Adrenal gland (tissue), 12 donors: ENCODE results near the gene ANK3. TPM values are rescaled to one million over a fixed set of nuclear protein-coding genes. Genes with fewer than 3 reads are reported as not detected.

ENCODE experiments used
- DNase-seq, 7 donors: peaks; one replicate each; pipeline ENCODE4 v3.0.0-alpha.2; 2019 to 2020
- H3K27ac ChIP-seq, 5 donors: fragments of 200-600 bp; sonication (generic) in 4 of 5; 1 replicate in 3 of 5; 2 replicates in 2 of 5; pipeline versions ENCODE4 v1.5.1 to v1.8.0; 2016 to 2020; ENCODE audit warnings: mild to moderate bottlenecking in 1 of 5
- H3K27me3 ChIP-seq: fragments of 200-600 bp; 2 replicates; pipeline ENCODE4 v1.8.0; 2021
- H3K36me3 ChIP-seq, 2 donors: fragments of 200-600 bp; replicated peaks in 1 of 2; 1 replicate in 1 of 2; 2 replicates in 1 of 2; pipeline versions ENCODE4 v1.5.1 to v1.8.0; 2018 to 2022
- H3K4me1 ChIP-seq, 2 donors: fragments of 200-600 bp; replicated peaks in 1 of 2; 1 replicate in 1 of 2; 2 replicates in 1 of 2; pipeline versions ENCODE4 v1.5.1 to v1.8.0; 2018 to 2021
- H3K4me3 ChIP-seq, 4 donors: fragments of 200-600 bp; sonication (generic) in 3 of 4; one replicate each; pipeline ENCODE4 v1.5.1; 2016 to 2018
- H3K9me3 ChIP-seq, 3 donors: fragments of 200-600 bp; sonication (generic) in 1 of 3; replicated peaks in 1 of 3; 1 replicate in 2 of 3; 2 replicates in 1 of 3; pipeline versions ENCODE4 v1.5.1 to v1.8.0; 2016 to 2021
- POLR2A ChIP-seq, 2 donors: fragments of 450-650 bp; IDR thresholded peaks; one replicate each; pipeline ENCODE4 v1.6.1; 2017; ENCODE audit warnings: antibody characterized with exemption in 2 of 2, mild to moderate bottlenecking in 2 of 2, moderate library complexity in 1 of 2
- WGBS, 4 donors: extraction: QIAGEN DNeasy Blood & Tissue Kit in 2 of 4; methylation state at CpG; one replicate each; pipeline versions ENCODE4 v1.1.5 to v1.1.7; 2013 to 2017; 5-methylcytosine and 5-hydroxymethylcytosine counted together
- intact Hi-C, 2 donors: fragments of 100-400 bp; cut with DNase I; formaldehyde crosslinking; loops; one replicate each; pipeline versions ENCODE4 v1.14.1 to v1.15.0; 2022 to 2023
- polyA plus RNA-seq, 3 donors: library from polyadenylated mRNA; stranded (reverse); fragments of 200-250 nt in 2 of 3; fragments of 350-450 nt in 1 of 3; fragmentation: Illumina TruSeq in 1 of 3; extraction: RNeasy Lipid Tissue Mini Kit (QIAGEN cat#74804) in 1 of 3; gene quantifications; one replicate each; pipeline ENCODE4 v1.2.3, GENCODE V29; 2013 to 2014
- total RNA-seq, 9 donors: library from RNA; depleted of rRNA in 4 of 9; stranded (reverse); fragments of >200 nt in 4 of 9; fragments of 120-200 nt in 1 of 9; fragmentation: NEBNext Ultra II Directional in 1 of 9; extraction: Animal tissue kit (Norgen Biotek cat#: 25700) in 1 of 9; gene quantifications; one replicate each; pipeline versions ENCODE4 v1.1.0 to v1.2.4, GENCODE V29; 2013 to 2023
- TF ChIP-seq, protein P1 (sequence below), 6 experiments: fragments of 450-650 bp in 4 of 6; fragments of 200-600 bp in 2 of 6; sonication (generic) in 1 of 6; IDR thresholded peaks; 1 replicate in 5 of 6; 2 replicates in 1 of 6; pipeline versions ENCODE4 v1.5.1 to v1.8.0; 2016 to 2021; ENCODE audit warnings: antibody characterized with exemption in 6 of 6, mild to moderate bottlenecking in 2 of 6, moderate library complexity in 1 of 6
- donor health status: healthy with polysubstance abuse.
- donor health status: Bipolar disorder and iron deficiency.
- donor health status: DM: yes; HTN: yes; CAD: no.
- donor health status: DM: no; HTN: no; CAD: no.
- donor health status: DM: no; HTN: no; CAD: no.
- donor health status: DM: yes; HTN: yes; CAD: no.

ANK3 gene
- total and polyA plus RNA-seq, 12 donors, result 2.6 to 48.1 (median 15.2) TPM

DNA sequence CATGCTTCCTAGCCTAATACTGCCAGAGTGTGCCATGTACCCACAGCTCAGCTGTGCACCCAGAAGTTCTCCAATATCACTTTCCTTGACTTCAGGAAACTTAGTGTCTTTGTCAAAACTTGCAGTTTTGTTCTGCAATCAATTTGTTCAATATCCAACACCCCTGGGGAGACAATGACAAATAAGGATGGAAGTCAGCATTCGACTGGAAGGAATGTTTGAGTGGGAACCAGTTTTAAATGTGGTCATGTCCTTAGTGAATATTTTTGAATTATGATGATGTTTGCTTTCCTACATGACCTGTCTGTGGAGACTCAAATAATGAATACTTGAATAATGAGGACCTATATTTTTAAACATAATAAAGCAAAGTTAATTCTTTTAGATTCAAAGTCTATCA lies 112.0 kb downstream of the ANK3 start:
- no peak overlapping the region for H3K4me3 ChIP-seq
- WGBS, 4 donors, result 65 to 79% (median 73%) methylated on average over 1 of the region's 1 CpG
- intact Hi-C loops, result no loop called here
- TF ChIP-seq, protein P1, sequence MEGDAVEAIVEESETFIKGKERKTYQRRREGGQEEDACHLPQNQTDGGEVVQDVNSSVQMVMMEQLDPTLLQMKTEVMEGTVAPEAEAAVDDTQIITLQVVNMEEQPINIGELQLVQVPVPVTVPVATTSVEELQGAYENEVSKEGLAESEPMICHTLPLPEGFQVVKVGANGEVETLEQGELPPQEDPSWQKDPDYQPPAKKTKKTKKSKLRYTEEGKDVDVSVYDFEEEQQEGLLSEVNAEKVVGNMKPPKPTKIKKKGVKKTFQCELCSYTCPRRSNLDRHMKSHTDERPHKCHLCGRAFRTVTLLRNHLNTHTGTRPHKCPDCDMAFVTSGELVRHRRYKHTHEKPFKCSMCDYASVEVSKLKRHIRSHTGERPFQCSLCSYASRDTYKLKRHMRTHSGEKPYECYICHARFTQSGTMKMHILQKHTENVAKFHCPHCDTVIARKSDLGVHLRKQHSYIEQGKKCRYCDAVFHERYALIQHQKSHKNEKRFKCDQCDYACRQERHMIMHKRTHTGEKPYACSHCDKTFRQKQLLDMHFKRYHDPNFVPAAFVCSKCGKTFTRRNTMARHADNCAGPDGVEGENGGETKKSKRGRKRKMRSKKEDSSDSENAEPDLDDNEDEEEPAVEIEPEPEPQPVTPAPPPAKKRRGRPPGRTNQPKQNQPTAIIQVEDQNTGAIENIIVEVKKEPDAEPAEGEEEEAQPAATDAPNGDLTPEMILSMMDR (IDR thresholded peaks at IDR 0.05), result no peak
- no peak for TF ChIP-seq POLR2A (IDR thresholded peaks at IDR 0.05)
- no peaks in the 10 kb centered on the region for H3K4me1 ChIP-seq
- no peaks in the 10 kb centered on the region for H3K27me3 ChIP-seq
- no peaks in the 10 kb centered on the region for H3K36me3 ChIP-seq
- no peak for DNase-seq
- no peaks in the 10 kb centered on the region for H3K9me3 ChIP-seq
- H3K27ac ChIP-seq, result no peak overlapping the region

DNA sequence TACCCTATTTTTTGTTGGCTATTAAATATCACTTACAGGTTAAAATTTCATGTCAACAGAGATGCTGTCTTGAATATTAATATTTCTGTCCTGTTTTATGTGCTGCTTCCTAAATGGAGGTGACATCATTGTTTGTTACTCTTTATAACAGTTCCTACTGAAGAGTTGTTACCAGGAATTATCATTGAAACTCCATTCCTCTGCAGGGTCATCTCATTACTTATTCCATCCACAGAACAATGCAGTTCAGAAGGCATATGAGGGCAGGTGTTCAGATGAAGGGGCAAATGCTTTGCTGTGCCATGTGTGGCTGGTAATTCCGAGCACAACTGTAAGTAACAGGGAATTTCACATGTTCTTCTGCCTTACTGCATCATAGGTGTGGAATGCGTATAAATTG lies 113.4 kb downstream of the ANK3 start:
- H3K9me3 ChIP-seq, result no peaks in the 10 kb centered on the region
- H3K27ac ChIP-seq, result no peak overlapping the region
- intact Hi-C loops, result no loop called here
- no peaks in the 10 kb centered on the region for H3K4me1 ChIP-seq
- no peaks in the 10 kb centered on the region for H3K27me3 ChIP-seq
- DNase-seq, result no peak
- TF ChIP-seq POLR2A (IDR thresholded peaks at IDR 0.05), result no peak
- TF ChIP-seq, protein P1 (IDR thresholded peaks at IDR 0.05), result no peak
- H3K4me3 ChIP-seq, result no peak overlapping the region
- no peaks in the 10 kb centered on the region for H3K36me3 ChIP-seq
- WGBS, 4 donors, result 86 to 92% (median 88%) methylated on average over 2 of the region's 2 CpGs

DNA sequence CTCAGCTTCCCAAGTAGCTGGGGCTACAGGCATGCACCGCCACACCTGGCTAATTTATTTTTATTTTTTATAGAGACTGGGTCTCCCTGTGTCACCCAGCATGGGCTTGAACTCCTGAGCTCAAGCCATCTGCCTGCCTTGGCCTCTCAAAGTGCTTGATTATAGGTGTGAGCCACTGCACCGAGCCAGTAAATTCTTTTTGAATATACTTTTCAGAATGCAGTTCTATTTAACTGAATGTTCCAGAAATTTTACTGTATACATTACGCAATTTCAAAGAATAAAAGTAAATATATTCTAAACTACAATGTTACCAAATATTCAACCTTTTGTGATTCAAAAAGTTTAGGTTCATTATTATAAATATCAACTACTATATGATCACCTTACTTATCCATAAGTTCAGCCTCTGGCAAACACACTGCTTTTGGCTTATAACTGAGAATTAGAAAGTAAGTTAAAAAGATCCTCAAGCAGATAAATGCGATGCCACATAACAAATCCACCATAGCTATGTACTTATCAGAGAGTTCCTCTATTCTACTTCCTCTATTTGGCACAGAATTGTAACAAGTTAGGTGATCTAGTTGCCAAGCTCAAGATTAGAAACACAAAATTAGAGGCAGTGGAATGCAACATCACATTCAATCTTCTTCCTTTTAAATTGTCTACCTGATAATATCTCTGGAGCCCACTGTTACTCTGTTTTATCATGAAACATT lies 118.2 kb downstream of the ANK3 start:
- H3K27me3 ChIP-seq, result no peaks in the 10 kb centered on the region
- 85 to 89% (median 87%) methylated on average over 4 of the region's 4 CpGs for WGBS, 4 donors
- no peak for DNase-seq
- H3K27ac ChIP-seq, result no peak overlapping the region
- TF ChIP-seq, protein P1 (IDR thresholded peaks at IDR 0.05), result no peak
- no peak for TF ChIP-seq POLR2A (IDR thresholded peaks at IDR 0.05)
- no peaks in the 10 kb centered on the region for H3K4me1 ChIP-seq
- no peaks in the 10 kb centered on the region for H3K9me3 ChIP-seq
- no peaks in the 10 kb centered on the region for H3K36me3 ChIP-seq
- no peak overlapping the region for H3K4me3 ChIP-seq
- intact Hi-C loops, result no loop called here

DNA sequence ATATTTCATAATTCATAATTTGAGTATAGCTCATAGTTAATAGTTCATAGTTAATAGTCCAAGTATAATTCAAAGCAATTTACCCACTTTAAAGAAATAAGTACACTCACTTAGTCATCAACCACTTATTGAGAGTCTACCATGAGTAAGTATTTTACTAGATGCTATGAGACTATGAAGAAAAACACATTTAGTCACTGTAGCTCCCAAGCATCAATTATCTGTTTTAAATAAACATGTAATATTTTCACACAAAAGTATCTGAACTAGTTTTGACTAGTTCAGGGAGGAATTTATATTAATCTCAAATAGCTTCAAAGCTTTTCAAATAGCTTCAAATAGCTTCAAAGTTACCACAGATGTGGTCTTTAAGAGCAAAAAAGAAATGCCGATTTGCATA lies 119.2 kb downstream of the ANK3 start:
- Histone ChIP-seq H3K27ac (no peak overlapping the region), H3K27me3 (no peaks in the 10 kb centered on the region), H3K4me3 (no peak overlapping the region), H3K9me3 (no peaks in the 10 kb centered on the region), H3K36me3 (no peaks in the 10 kb centered on the region), H3K4me1 (no peaks in the 10 kb centered on the region)
- no peak for TF ChIP-seq POLR2A (IDR thresholded peaks at IDR 0.05)
- TF ChIP-seq, protein P1 (IDR thresholded peaks at IDR 0.05), result no peak
- no peak for DNase-seq
- WGBS, 4 donors, result 88 to 95% (median 90%) methylated on average over 1 of the region's 1 CpG
- intact Hi-C loops, result no loop called here
